HCT116 (cell line): ENCODE measurements around the gene INTS1. TPM values are rescaled to one million over a fixed set of nuclear protein-coding genes. Genes with fewer than 3 reads are reported as not detected.

Experiments
- ATAC-seq: fragments of 200-7000 bp; cut with Tn5 transposase; 2 replicates; pipeline ENCODE4 v1.9.1; 2020; ENCODE audit warnings: mild to moderate bottlenecking, moderate library complexity
- BruUV-seq: library from RNA; stranded (reverse); fragments of 400-500 nt; replicated peaks from 2 replicates; lab custom pipeline; 2021; lab: Mats Ljungman, UMichigan
- CTCF ChIA-PET: fragments of 300-600 bp; sonication (Branson Sonifier 250); formaldehyde crosslinking; loops from one replicate; lab custom pipeline; 2021; ENCODE audit warnings: antibody characterized with exemption; lab: Charles Lee
- POLR2A ChIA-PET: fragments of 300-600, 350-600 bp; sonication (Branson Sonifier 250); formaldehyde crosslinking; loops from one replicate; lab custom pipeline; 2021; ENCODE audit warnings: antibody characterized with exemption; lab: Charles Lee
- RAD21 ChIA-PET, 2 experiments: fragments of 300-600 bp; sonication (Branson Sonifier 250); formaldehyde crosslinking; loops; one replicate each; lab custom pipeline; 2023; ENCODE audit warnings: low total read pairs in 2 of 2; ENCODE audit not compliant: uncharacterized antibody in 2 of 2, unreplicated experiment in 2 of 2, low non-redundant PET in 1 of 2; lab: Charles Lee
- DNase-seq: peaks from one replicate; pipeline ENCODE4 v3.0.0-alpha.2; 2010; ENCODE audit warnings: low read depth, low spot score
- H2AFZ ChIP-seq: fragments of 200-600 bp; shearing (Covaris generic), sonication (generic); 2 replicates; pipeline ENCODE4 v1.6.1; 2017; ENCODE audit warnings: low read depth, mixed run types, mixed read lengths, antibody characterized with exemption, low read length; ENCODE audit not compliant: poor library complexity, severe bottlenecking
- H3K27ac ChIP-seq: 2 replicates; pipeline ENCODE4 v1.5.1; 2012; ENCODE audit warnings: low read depth, low read length
- H3K27me3 ChIP-seq: fragments of 200-600 bp; sonication (generic); 2 replicates; pipeline ENCODE4 v1.6.1; 2016; ENCODE audit warnings: mixed run types, low read length, mixed read lengths; ENCODE audit not compliant: insufficient read depth
- H3K36me3 ChIP-seq, 2 experiments: fragments of 200-500 bp in 1 of 2; fragments of 200-600 bp in 1 of 2; sonication (Bioruptor generic) in 1 of 2; sonication (generic) in 1 of 2; 2 replicates each; pipeline versions ENCODE4 v1.5.1 to v1.6.1; 2014 to 2016; ENCODE audit warnings: low read length in 2 of 2, inconsistent platforms in 1 of 2, mixed read lengths in 1 of 2, mixed run types in 1 of 2; ENCODE audit not compliant: insufficient read depth in 2 of 2, control insufficient read depth in 1 of 2
- H3K4me1 ChIP-seq, 2 experiments: fragments of 200-600 bp in 1 of 2; sonication (generic) in 1 of 2; 2 replicates each; pipeline versions ENCODE4 v1.5.1 to v1.6.1; 2012 to 2017; ENCODE audit warnings: low read length in 2 of 2, inconsistent platforms in 1 of 2, mild to moderate bottlenecking in 1 of 2, mixed read lengths in 1 of 2, mixed run types in 1 of 2, moderate library complexity in 1 of 2; ENCODE audit not compliant: insufficient read depth in 2 of 2, control insufficient read depth in 1 of 2
- H3K4me2 ChIP-seq: fragments of 200-600 bp; sonication (generic); 2 replicates; pipeline ENCODE4 v1.6.1; 2017; ENCODE audit warnings: mixed run types, low read length, mixed read lengths
- H3K4me3 ChIP-seq, 2 experiments: fragments of 200-600 bp in 1 of 2; sonication (generic) in 1 of 2; replicated peaks in 1 of 2; 2 replicates each; pipeline ENCODE4 v1.5.1; 2011 to 2016; ENCODE audit warnings: low read length in 2 of 2, control low read depth in 1 of 2, low read depth in 1 of 2, mild to moderate bottlenecking in 1 of 2, mixed read lengths in 1 of 2, mixed run types in 1 of 2
- H3K79me2 ChIP-seq: fragments of 200-600 bp; sonication (generic); 2 replicates; pipeline ENCODE4 v1.6.1; 2017; ENCODE audit warnings: mild to moderate bottlenecking, mixed run types, low read length, moderate library complexity, mixed read lengths; ENCODE audit not compliant: insufficient read depth
- H3K9ac ChIP-seq: fragments of 200-600 bp; sonication (generic); 2 replicates; pipeline ENCODE4 v1.6.1; 2016; ENCODE audit warnings: low read length, mixed read lengths
- H3K9me2 ChIP-seq: fragments of 200-600 bp; sonication (generic), shearing (Covaris generic); 2 replicates; pipeline ENCODE4 v1.6.1; 2017; ENCODE audit warnings: mixed run types, mild to moderate bottlenecking, moderate library complexity; ENCODE audit not compliant: insufficient read depth
- H3K9me3 ChIP-seq, 2 experiments: fragments of 200-500 bp in 1 of 2; fragments of 200-600 bp in 1 of 2; sonication (Bioruptor generic) in 1 of 2; sonication (generic) in 1 of 2; 2 replicates each; pipeline ENCODE4 v1.6.1; 2014 to 2017; ENCODE audit warnings: low read length in 2 of 2, mixed read lengths in 2 of 2, inconsistent platforms in 1 of 2, low read depth in 1 of 2, mild to moderate bottlenecking in 1 of 2, mixed run types in 1 of 2, moderate library complexity in 1 of 2; ENCODE audit not compliant: control insufficient read depth in 1 of 2, insufficient read depth in 1 of 2
- H4K20me1 ChIP-seq: fragments of 200-600 bp; sonication (generic), shearing (Covaris generic); 2 replicates; pipeline ENCODE4 v1.6.1; 2017; ENCODE audit warnings: mixed run types, mild to moderate bottlenecking, moderate library complexity; ENCODE audit not compliant: insufficient read depth
- CBX3 ChIP-seq: IDR thresholded peaks from 2 replicates; pipeline ENCODE4 v1.6.1; 2012; ENCODE audit warnings: low read depth
- CEBPB ChIP-seq: IDR thresholded peaks from 2 replicates; pipeline ENCODE4 v1.6.1; 2012; ENCODE audit warnings: low read depth
- EGR1 ChIP-seq: IDR thresholded peaks from 2 replicates; pipeline ENCODE4 v1.6.1; 2012; ENCODE audit warnings: low read depth
- ELF1 ChIP-seq: IDR thresholded peaks from 2 replicates; pipeline ENCODE4 v1.6.1; 2012; ENCODE audit warnings: low read depth, borderline replicate concordance
- EZH2phosphoT487 ChIP-seq: fragments of 200-600 bp; IDR thresholded peaks from 2 replicates; pipeline ENCODE4 v1.6.1; 2018; ENCODE audit warnings: antibody characterized with exemption, borderline replicate concordance
- FOSL1 ChIP-seq: IDR thresholded peaks from 2 replicates; pipeline ENCODE4 v1.6.1; 2012; ENCODE audit warnings: low read depth
- MAX ChIP-seq: IDR thresholded peaks from 2 replicates; pipeline ENCODE4 v1.6.1; 2012
- POLR2A ChIP-seq: IDR thresholded peaks from 2 replicates; pipeline ENCODE4 v1.7.0; 2011; ENCODE audit warnings: borderline replicate concordance; ENCODE audit not compliant: insufficient read depth, insufficient read length; ENCODE audit errors: extremely low read depth
- SIN3A ChIP-seq: IDR thresholded peaks from 2 replicates; pipeline ENCODE4 v1.6.1; 2012; ENCODE audit warnings: low read depth
- SP1 ChIP-seq: IDR thresholded peaks from 2 replicates; pipeline ENCODE4 v1.6.1; 2012; ENCODE audit warnings: low read depth
- SRF ChIP-seq: IDR thresholded peaks from 2 replicates; pipeline ENCODE4 v1.6.1; 2012; ENCODE audit warnings: low read depth
- TCF7L2 ChIP-seq: IDR thresholded peaks from 2 replicates; pipeline ENCODE4 v1.7.0; 2011; ENCODE audit warnings: borderline replicate concordance, inconsistent platforms; ENCODE audit not compliant: insufficient read depth, insufficient read length; ENCODE audit errors: extremely low read depth
- YY1 ChIP-seq: IDR thresholded peaks from 2 replicates; pipeline ENCODE4 v1.6.1; 2011; ENCODE audit warnings: low read length, low read depth, moderate library complexity, mild to moderate bottlenecking; ENCODE audit not compliant: insufficient replicate concordance; ENCODE audit errors: extremely low read depth
- ZBTB33 ChIP-seq: IDR thresholded peaks from 2 replicates; pipeline ENCODE4 v1.6.1; 2011; ENCODE audit warnings: mild to moderate bottlenecking, low read length, moderate library complexity; ENCODE audit not compliant: insufficient replicate concordance; ENCODE audit errors: extremely low read depth
- ZNF274 ChIP-seq: fragments of 200-500 bp; sonication (Bioruptor generic); IDR thresholded peaks from 2 replicates; pipeline ENCODE4 v1.6.1; 2014; ENCODE audit warnings: mild to moderate bottlenecking, low read depth, low read length, inconsistent platforms
- intact Hi-C: fragments of 100-400 bp; cut with micrococcal nuclease; formaldehyde crosslinking; loops from 2 replicates; pipeline ENCODE4 v1.10.0; 2022
- total RNA-seq: library from RNA; stranded (reverse); gene quantifications from one replicate; pipeline ENCODE4 v1.2.1, GENCODE V29; 2021; ENCODE audit not compliant: unreplicated experiment
- TF ChIP-seq, protein P1 (sequence below), 3 experiments: fragments of 200-600 bp in 1 of 3; sonication (generic) in 1 of 3; IDR thresholded peaks in 2 of 3; conservative IDR thresholded peaks in 1 of 3; 2 replicates each; pipeline ENCODE4 v1.5.1; 2012 to 2017; ENCODE audit warnings: low read depth in 2 of 3, low read length in 2 of 3, antibody characterized with exemption in 1 of 3, borderline replicate concordance in 1 of 3, control low read depth in 1 of 3, mild to moderate bottlenecking in 1 of 3, mixed read lengths in 1 of 3, mixed run types in 1 of 3, moderate library complexity in 1 of 3; ENCODE audit not compliant: insufficient read depth in 1 of 3
- TF ChIP-seq, protein P2 (sequence below): IDR thresholded peaks from 2 replicates; pipeline ENCODE4 v1.6.1; 2012
- TF ChIP-seq, protein P3 (sequence below): IDR thresholded peaks from 2 replicates; pipeline ENCODE4 v1.6.1; 2012; ENCODE audit warnings: low read depth

The INTS1 gene
- total RNA-seq, 1 experiment from 2014 or later = 167 TPM

- Histone ChIP-seq H3K9ac (peak overlapping the region; percentile 53), H2AFZ (no peak overlapping the region), H3K4me1 (peaks cover 60 to 72% of the 10 kb centered on the region in 2 experiments)
Observed at GRCh38 chr7:1460821-1461645, 43.2 kb downstream of the INTS1 start.

More at GRCh38 chr7:1460821-1461645, 43.2 kb downstream of the INTS1 start:
- Histone ChIP-seq H3K4me3 (no peak overlapping the region), H3K9me3 (no peaks in the 10 kb centered on the region), H3K27me3 (no peaks in the 10 kb centered on the region), H3K9me2 (no peaks in the 10 kb centered on the region), H4K20me1 (no peaks in the 10 kb centered on the region), H3K27ac (peak overlapping the region; percentile 83), H3K4me2 (peak overlapping the region; percentile 88), H3K36me3 (no peaks in the 10 kb centered on the region), H3K79me2 (peaks cover 30% of the 10 kb centered on the region)
- DNase-seq = no peak
- RAD21 ChIA-PET = interaction anchor here in 1 of 2 experiments (0.7 kb wide), 1 partner anchor 13 kb away, joined by 3 read pairs; no protein-coding TSS in a partner anchor
- TF ChIP-seq EZH2phosphoT487 (no peak), TCF7L2 (no peak), FOSL1 (no peak), SP1 (no peak), SRF (no peak), EGR1 (no peak), CBX3 (no peak), CEBPB (no peak), SIN3A (no peak), ELF1 (no peak), POLR2A (no peak), MAX (no peak), YY1 (no peak), ZBTB33 (no peak), ZNF274 (no peak)
- TF ChIP-seq, protein P1, sequence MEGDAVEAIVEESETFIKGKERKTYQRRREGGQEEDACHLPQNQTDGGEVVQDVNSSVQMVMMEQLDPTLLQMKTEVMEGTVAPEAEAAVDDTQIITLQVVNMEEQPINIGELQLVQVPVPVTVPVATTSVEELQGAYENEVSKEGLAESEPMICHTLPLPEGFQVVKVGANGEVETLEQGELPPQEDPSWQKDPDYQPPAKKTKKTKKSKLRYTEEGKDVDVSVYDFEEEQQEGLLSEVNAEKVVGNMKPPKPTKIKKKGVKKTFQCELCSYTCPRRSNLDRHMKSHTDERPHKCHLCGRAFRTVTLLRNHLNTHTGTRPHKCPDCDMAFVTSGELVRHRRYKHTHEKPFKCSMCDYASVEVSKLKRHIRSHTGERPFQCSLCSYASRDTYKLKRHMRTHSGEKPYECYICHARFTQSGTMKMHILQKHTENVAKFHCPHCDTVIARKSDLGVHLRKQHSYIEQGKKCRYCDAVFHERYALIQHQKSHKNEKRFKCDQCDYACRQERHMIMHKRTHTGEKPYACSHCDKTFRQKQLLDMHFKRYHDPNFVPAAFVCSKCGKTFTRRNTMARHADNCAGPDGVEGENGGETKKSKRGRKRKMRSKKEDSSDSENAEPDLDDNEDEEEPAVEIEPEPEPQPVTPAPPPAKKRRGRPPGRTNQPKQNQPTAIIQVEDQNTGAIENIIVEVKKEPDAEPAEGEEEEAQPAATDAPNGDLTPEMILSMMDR (IDR thresholded peaks at IDR 0.05 in 2 of 3, conservative IDR thresholded peaks at IDR 0.05 in 1 of 3; ENCODE audit: borderline replicate concordance in 1 of 3, insufficient read depth in 1 of 3, low read depth in 2 of 3, low read length in 2 of 3) = no peak
- TF ChIP-seq, protein P2, sequence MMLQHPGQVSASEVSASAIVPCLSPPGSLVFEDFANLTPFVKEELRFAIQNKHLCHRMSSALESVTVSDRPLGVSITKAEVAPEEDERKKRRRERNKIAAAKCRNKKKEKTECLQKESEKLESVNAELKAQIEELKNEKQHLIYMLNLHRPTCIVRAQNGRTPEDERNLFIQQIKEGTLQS = no peak
- TF ChIP-seq, protein P3, sequence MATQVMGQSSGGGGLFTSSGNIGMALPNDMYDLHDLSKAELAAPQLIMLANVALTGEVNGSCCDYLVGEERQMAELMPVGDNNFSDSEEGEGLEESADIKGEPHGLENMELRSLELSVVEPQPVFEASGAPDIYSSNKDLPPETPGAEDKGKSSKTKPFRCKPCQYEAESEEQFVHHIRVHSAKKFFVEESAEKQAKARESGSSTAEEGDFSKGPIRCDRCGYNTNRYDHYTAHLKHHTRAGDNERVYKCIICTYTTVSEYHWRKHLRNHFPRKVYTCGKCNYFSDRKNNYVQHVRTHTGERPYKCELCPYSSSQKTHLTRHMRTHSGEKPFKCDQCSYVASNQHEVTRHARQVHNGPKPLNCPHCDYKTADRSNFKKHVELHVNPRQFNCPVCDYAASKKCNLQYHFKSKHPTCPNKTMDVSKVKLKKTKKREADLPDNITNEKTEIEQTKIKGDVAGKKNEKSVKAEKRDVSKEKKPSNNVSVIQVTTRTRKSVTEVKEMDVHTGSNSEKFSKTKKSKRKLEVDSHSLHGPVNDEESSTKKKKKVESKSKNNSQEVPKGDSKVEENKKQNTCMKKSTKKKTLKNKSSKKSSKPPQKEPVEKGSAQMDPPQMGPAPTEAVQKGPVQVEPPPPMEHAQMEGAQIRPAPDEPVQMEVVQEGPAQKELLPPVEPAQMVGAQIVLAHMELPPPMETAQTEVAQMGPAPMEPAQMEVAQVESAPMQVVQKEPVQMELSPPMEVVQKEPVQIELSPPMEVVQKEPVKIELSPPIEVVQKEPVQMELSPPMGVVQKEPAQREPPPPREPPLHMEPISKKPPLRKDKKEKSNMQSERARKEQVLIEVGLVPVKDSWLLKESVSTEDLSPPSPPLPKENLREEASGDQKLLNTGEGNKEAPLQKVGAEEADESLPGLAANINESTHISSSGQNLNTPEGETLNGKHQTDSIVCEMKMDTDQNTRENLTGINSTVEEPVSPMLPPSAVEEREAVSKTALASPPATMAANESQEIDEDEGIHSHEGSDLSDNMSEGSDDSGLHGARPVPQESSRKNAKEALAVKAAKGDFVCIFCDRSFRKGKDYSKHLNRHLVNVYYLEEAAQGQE = no peak
- POLR2A ChIA-PET = interaction anchor here (0.6 to 1.0 kb wide), 2 partner anchors 9 to 268 kb away, joined by 3 read pairs; no protein-coding TSS in a partner anchor
- CTCF ChIA-PET = interaction anchor here (0.6 to 3.3 kb wide), 2 partner anchors 13 kb away, joined by 3 to 14 read pairs; no protein-coding TSS in a partner anchor
- ATAC-seq = no peak
- intact Hi-C loops = no loop called here
- BruUV-seq = no TSS peak
